ENCODE results near the gene IRF7.
A peak's percentile ranks its signal among the peaks of the same experiment; 100 is the strongest.
"Not testable (repeated sequence)": the region's sequence is repeated elsewhere in the genome, so short reads cannot be mapped to it uniquely, and the experiment has no call there.

IRF7 gene

DNA sequence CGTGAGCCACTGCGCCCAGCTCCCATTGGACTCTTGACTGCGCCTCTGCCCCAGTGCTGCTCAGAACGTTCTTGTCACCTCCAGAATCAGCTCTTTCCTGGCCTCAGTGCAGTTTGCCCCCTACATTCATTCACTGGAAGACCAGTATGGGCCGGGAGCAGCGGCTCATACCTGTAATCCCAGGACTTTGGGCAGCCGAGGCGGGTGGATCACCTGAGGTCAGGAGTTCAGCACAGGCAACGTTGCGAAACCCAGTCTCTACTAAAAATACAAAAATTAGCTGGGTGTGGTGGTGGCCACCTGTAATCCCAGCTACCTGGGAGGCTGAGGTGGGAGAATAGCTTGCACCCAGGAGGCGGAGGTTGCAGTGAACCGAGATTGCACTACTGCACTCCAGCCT lies 38.7 kb upstream of the IRF7 start:
- H3K27ac ChIP-seq (ENCODE audit: low read depth, low read length); H3K4me1 ChIP-seq (ENCODE audit: insufficient read depth, low read length); H3K9ac ChIP-seq (ENCODE audit: low read depth, low read length); H3K4me3 ChIP-seq (ENCODE audit: low read length); H3K9me3 ChIP-seq (ENCODE audit: insufficient read depth, low read depth, low read length); H3K27me3 ChIP-seq (ENCODE audit: insufficient read depth, low read length): not testable (repeated sequence)
- 91% methylated on average over 12 of the region's 12 CpGs for WGBS
- H3K36me3 ChIP-seq (ENCODE audit: insufficient read depth, low read length): peaks cover 37% of the 10 kb centered on the region

DNA sequence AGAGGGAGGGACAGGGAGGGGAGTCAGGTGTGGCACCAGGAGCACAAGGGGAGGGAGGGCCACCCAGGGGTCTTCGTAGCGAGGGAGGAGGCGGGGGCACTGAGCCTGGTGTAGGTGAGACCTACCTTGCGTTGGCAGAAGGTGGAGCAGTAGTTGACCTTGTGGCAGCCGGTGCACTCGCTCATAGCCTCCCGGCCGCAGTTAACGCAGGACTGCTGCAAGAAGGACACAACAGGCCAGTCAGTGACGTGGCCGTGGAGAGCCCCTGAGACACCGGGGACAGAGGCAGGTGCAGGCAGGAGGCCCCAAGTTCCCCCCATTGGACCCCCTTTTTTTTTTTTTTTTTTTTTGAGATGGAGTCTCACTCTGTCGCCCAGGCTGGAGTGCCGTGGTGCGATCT lies 38.1 kb upstream of the IRF7 start:
- Histone ChIP-seq H3K27me3 (ENCODE audit: insufficient read depth, low read length) (no peaks in the 10 kb centered on the region), H3K9me3 (ENCODE audit: insufficient read depth, low read depth, low read length) (no peaks in the 10 kb centered on the region), H3K4me1 (ENCODE audit: insufficient read depth, low read length) (no peaks in the 10 kb centered on the region), H3K9ac (ENCODE audit: low read depth, low read length) (no peak overlapping the region), H3K27ac (ENCODE audit: low read depth, low read length) (no peak overlapping the region), H3K36me3 (ENCODE audit: insufficient read depth, low read length) (peaks cover 31% of the 10 kb centered on the region), H3K4me3 (ENCODE audit: low read length) (no peak overlapping the region)
- 90% methylated on average over 15 of the region's 15 CpGs for WGBS

DNA sequence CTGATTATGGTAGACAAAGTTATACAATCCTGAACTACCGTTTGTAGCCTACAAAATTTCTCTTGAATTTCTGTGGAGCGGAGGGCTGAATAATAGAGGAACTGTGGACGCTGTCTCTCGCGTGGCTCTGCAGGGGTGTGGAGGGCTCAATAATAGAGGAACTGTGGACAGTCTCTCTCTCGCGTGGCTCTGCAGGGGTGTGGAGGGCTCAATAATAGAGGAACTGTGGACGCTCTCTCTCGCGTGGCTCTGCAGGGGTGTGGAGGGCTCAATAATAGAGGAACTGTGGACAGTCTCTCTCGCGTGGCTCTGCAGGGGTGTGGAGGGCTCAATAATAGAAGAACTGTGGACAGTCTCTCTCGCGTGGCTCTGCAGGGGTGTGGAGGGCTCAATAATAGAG lies 37.4 kb upstream of the IRF7 start:
- H3K36me3 ChIP-seq (ENCODE audit: insufficient read depth, low read length): peaks cover 28% of the 10 kb centered on the region
- not testable (repeated sequence) for H3K27ac ChIP-seq (ENCODE audit: low read depth, low read length); H3K9me3 ChIP-seq (ENCODE audit: insufficient read depth, low read depth, low read length); H3K4me1 ChIP-seq (ENCODE audit: insufficient read depth, low read length); H3K9ac ChIP-seq (ENCODE audit: low read depth, low read length); H3K27me3 ChIP-seq (ENCODE audit: insufficient read depth, low read length); H3K4me3 ChIP-seq (ENCODE audit: low read length)
- 97% methylated on average over 14 of the region's 14 CpGs for WGBS

DNA sequence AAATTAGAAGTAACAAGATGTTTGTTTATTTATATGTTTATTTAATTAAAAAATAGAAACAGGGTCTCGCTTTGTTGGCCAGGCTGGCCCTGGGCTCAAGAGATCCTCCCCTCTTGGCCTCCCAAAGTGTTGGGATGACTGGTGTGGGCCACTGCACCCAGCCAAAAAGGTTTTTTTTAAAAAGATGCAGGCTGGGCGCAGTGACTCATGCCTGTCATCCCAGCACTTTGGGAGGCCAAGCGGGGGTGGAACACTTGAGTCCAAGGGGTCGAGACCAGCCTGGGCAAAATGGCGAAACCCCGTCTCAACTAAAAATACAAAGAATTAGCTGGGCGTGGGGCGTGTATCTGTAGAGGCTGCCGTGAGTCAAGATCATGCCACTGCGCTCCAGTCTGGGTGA lies 34.7 kb upstream of the IRF7 start:
- no peaks in the 10 kb centered on the region for H3K4me1 ChIP-seq (ENCODE audit: insufficient read depth, low read length)
- H3K36me3 ChIP-seq (ENCODE audit: insufficient read depth, low read length): peaks cover 28% of the 10 kb centered on the region
- 95% methylated on average over 10 of the region's 10 CpGs for WGBS
- H3K9ac ChIP-seq (ENCODE audit: low read depth, low read length): no peak overlapping the region
- H3K9me3 ChIP-seq (ENCODE audit: insufficient read depth, low read depth, low read length): no peaks in the 10 kb centered on the region
- H3K27me3 ChIP-seq (ENCODE audit: insufficient read depth, low read length): no peaks in the 10 kb centered on the region
- H3K4me3 ChIP-seq (ENCODE audit: low read length): no peak overlapping the region
- H3K27ac ChIP-seq (ENCODE audit: low read depth, low read length): no peak overlapping the region

DNA sequence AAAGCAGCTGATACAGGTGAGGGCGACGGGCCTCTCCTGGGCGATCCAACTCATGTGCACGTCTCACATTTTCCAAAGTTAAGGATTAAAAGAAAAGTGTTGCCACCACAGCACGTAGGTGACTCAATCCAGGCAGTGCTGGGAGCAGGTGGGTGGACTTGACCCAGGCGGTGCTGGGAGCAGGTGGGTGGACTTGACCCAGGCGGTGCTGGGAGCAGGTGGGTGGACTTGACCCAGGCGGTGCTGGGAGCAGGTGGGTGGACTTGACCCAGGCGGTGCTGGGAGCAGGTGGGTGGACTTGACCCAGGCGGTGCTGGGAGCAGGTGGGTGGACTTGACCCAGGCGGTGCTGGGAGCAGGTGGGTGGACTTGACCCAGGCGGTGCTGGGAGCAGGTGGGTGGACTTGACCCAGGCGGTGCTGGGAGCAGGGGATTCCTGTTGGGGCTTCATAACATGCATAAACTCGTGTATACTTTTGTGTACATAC lies 32.0 kb upstream of the IRF7 start:
- H3K9me3 ChIP-seq (ENCODE audit: insufficient read depth, low read depth, low read length); H3K27me3 ChIP-seq (ENCODE audit: insufficient read depth, low read length); H3K4me1 ChIP-seq (ENCODE audit: insufficient read depth, low read length); H3K27ac ChIP-seq (ENCODE audit: low read depth, low read length); H3K4me3 ChIP-seq (ENCODE audit: low read length); H3K9ac ChIP-seq (ENCODE audit: low read depth, low read length): not testable (repeated sequence)
- peaks cover 31% of the 10 kb centered on the region for H3K36me3 ChIP-seq (ENCODE audit: insufficient read depth, low read length)
- WGBS: 97% methylated on average over 10 of the region's 14 CpGs

DNA sequence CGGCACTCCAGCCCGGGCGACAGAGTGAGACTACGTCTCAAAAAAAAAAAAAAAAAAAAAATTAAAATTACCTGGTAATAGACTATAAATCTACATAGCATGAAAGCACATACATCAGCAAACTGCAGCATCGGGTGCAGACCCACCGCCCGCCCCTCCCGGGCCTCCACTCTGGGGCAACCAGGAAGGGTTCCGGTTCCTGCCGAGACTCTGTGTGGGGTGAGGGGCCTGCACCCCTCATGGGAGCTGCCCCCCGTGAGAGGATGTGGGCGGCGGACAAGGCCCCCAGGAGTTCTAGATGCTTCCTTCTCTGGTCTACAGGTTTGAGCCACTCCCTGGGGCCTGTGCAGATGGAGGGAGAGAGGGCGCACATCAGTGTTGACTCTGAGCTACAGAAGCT lies 30.5 kb upstream of the IRF7 start:
- WGBS: 95% methylated on average over 13 of the region's 14 CpGs
- Histone ChIP-seq H3K4me3 (ENCODE audit: low read length) (no peak overlapping the region), H3K27me3 (ENCODE audit: insufficient read depth, low read length) (peaks cover under 1% of the 10 kb centered on the region; the same call in 1 of the 2 replicates), H3K9me3 (ENCODE audit: insufficient read depth, low read depth, low read length) (no peaks in the 10 kb centered on the region), H3K27ac (ENCODE audit: low read depth, low read length) (no peak overlapping the region), H3K9ac (ENCODE audit: low read depth, low read length) (no peak overlapping the region), H3K4me1 (ENCODE audit: insufficient read depth, low read length) (no peaks in the 10 kb centered on the region), H3K36me3 (ENCODE audit: insufficient read depth, low read length) (peaks cover 26% of the 10 kb centered on the region)

DNA sequence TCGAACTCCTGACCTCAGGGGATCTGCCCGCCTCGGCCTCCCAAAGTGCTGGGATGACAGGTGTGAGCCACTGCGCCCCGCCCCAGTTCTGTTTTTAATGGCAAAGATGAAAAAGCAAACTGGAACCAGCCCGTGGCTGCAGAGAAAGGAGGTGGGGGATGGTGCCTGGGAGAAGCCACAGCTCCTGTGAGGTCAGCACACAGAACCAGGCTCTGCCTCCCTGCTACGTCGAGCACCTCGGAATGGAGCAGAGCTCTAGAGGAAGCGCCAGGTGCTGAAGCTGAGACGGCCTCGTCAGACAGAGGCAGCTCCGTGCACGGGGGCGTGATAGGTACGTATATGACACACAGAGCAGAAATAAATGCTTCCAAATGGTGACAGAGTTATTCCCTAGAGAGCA lies 29.8 kb upstream of the IRF7 start:
- Histone ChIP-seq H3K27me3 (ENCODE audit: insufficient read depth, low read length) (peaks cover 7% of the 10 kb centered on the region), H3K9me3 (ENCODE audit: insufficient read depth, low read depth, low read length) (no peaks in the 10 kb centered on the region), H3K4me1 (ENCODE audit: insufficient read depth, low read length) (peaks cover 4% of the 10 kb centered on the region), H3K36me3 (ENCODE audit: insufficient read depth, low read length) (peaks cover 19% of the 10 kb centered on the region), H3K9ac (ENCODE audit: low read depth, low read length) (no peak overlapping the region), H3K27ac (ENCODE audit: low read depth, low read length) (no peak overlapping the region), H3K4me3 (ENCODE audit: low read length) (no peak overlapping the region)
- 92% methylated on average over 16 of the region's 16 CpGs for WGBS

DNA sequence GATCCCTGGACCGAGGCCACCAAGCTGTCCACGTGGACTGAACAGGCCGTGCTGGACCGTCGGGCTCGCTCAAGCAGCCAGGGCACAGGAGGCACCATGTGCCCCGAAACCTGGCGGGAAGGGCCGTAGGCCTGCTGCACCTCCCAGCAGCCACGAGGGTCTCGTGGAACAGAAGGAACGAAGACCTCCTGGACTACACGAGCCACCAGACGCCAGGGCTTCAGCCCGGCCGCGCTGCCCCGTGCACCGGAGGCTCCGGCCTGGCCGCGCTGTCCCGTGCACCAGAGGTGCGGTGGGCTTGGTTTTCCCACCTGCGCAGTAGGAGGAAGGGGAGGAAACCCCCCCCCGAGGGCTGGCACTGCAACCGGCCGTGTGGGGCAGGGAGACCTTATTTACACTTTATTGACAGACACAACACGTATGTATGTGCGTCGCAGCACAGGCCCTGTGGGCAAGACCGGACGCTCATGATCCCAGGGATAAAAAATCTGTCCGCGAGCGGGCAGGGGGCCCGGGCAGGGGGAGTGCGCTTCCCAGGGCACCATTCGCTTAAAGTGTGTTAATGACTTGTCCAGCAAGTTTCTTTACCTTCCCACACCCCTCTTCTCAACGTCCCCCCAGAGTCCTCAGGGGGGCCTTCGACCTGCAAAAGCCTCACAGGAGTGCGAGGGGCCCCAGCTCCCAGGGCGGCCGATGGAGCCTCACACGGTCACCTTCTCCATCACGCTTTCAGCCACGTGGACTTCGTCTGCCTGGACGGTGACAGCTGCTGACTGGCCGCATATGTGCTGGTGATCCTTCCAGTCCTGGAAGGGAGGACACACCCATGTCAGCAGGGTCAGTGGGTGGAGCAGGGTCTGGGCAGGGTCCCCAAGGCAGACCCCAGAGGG lies 28.3 kb upstream of the IRF7 start:
- Histone ChIP-seq H3K9me3 (ENCODE audit: insufficient read depth, low read depth, low read length) (no peaks in the 10 kb centered on the region), H3K4me1 (ENCODE audit: insufficient read depth, low read length) (peaks cover 8% of the 10 kb centered on the region), H3K9ac (ENCODE audit: low read depth, low read length) (no peak overlapping the region), H3K36me3 (ENCODE audit: insufficient read depth, low read length) (peaks cover 13% of the 10 kb centered on the region), H3K27ac (ENCODE audit: low read depth, low read length) (no peak overlapping the region), H3K4me3 (ENCODE audit: low read length) (no peak overlapping the region), H3K27me3 (ENCODE audit: insufficient read depth, low read length) (peaks cover 19% of the 10 kb centered on the region)
- WGBS: 94% methylated on average over 50 of the region's 50 CpGs

DNA sequence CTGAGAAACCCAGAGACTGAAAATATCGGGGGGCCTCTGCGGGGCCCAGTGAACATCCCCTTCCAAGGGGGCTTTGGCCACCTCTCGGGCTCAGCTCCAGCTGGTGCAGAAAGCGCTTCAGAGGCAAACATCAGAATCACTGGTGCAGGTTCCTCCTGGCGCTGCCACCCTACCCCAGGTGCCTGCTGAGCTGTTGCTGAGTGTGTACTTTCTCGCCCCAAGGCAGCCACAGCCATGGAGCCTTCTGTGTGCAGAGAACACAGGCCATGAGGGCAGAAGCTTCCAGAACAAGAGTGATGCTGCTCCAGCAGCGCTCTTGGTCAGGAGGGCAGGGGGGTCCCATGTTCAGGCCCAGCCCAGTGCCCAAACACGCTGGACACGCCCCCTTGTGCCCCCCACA lies 27.6 kb upstream of the IRF7 start:
- H3K9me3 ChIP-seq (ENCODE audit: insufficient read depth, low read depth, low read length): no peaks in the 10 kb centered on the region
- H3K4me1 ChIP-seq (ENCODE audit: insufficient read depth, low read length): peaks cover 15% of the 10 kb centered on the region
- 95% methylated on average over 9 of the region's 9 CpGs for WGBS
- H3K27ac ChIP-seq (ENCODE audit: low read depth, low read length): no peak overlapping the region
- H3K36me3 ChIP-seq (ENCODE audit: insufficient read depth, low read length): peaks cover 13% of the 10 kb centered on the region
- H3K27me3 ChIP-seq (ENCODE audit: insufficient read depth, low read length): peaks cover 27% of the 10 kb centered on the region
- no peak overlapping the region for H3K4me3 ChIP-seq (ENCODE audit: low read length)
- no peak overlapping the region for H3K9ac ChIP-seq (ENCODE audit: low read depth, low read length)

DNA sequence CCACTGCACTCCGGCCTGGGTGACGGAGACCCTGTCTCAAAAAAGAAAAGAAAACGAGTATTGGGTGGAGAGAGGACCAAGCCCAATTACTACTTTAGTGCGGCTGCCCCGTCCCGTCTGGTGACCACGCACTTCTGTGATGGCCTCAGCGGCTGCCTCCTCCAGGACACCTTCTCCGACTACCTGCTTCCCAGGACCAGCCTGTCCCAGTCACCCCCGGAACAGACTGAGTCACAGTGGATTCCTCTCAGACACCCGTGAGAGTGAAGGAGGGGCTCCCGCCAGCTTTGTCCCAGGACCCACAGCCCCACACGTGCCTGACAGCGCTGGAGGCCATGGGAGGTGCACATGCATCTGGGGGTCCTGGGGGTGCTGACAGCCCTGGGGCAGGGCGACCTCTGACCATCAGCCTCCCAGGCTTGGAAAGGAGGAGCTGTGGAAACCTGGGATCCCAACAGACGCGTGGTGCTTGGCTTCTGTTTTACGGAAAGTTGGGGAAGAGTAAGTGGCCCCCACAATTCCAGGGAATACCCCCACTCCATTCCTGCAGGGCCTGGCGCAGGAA lies 26.1 kb upstream of the IRF7 start:
- Histone ChIP-seq H3K36me3 (ENCODE audit: insufficient read depth, low read length) (peaks cover 13% of the 10 kb centered on the region), H3K4me3 (ENCODE audit: low read length) (no peak overlapping the region), H3K9me3 (ENCODE audit: insufficient read depth, low read depth, low read length) (no peaks in the 10 kb centered on the region), H3K27me3 (ENCODE audit: insufficient read depth, low read length) (peaks cover 41% of the 10 kb centered on the region), H3K9ac (ENCODE audit: low read depth, low read length) (no peak overlapping the region), H3K27ac (ENCODE audit: low read depth, low read length) (no peak overlapping the region), H3K4me1 (ENCODE audit: insufficient read depth, low read length) (peaks cover 22% of the 10 kb centered on the region)
- 91% methylated on average over 19 of the region's 19 CpGs for WGBS

DNA sequence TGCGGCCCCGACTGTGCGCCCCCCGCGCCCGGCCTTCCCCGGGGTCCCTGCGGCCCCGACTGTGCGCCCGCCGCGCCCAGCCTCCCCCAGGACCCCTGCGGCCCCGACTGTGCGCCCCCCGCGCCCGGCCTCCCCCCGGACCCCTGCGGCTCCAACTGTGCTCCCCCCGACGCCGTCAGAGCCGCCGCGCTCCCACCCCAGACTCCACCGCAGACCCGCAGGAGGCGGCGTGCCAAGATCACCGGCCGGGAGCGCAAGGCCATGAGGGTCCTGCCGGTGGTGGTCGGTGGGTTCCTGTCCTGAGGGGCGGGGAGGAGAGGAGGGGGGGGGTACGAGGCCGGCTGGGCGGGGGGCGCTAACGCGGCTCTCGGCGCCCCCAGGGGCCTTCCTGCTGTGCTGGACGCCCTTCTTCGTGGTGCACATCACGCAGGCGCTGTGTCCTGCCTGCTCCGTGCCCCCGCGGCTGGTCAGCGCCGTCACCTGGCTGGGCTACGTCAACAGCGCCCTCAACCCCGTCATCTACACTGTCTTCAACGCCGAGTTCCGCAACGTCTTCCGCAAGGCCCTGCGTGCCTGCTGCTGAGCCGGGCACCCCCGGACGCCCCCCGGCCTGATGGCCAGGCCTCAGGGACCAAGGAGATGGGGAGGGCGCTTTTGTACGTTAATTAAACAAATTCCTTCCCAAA lies 24.4 kb upstream of the IRF7 start:
- Histone ChIP-seq H3K36me3 (ENCODE audit: insufficient read depth, low read length) (peaks cover 13% of the 10 kb centered on the region), H3K27ac (ENCODE audit: low read depth, low read length) (no peak overlapping the region), H3K9ac (ENCODE audit: low read depth, low read length) (no peak overlapping the region)

More for the DNA sequence above, 24.4 kb upstream of the IRF7 start:
- 18% methylated on average over 48 of the region's 69 CpGs for WGBS
- peak overlapping the region; percentile 4 for H3K4me3 ChIP-seq (ENCODE audit: low read length)
- H3K27me3 ChIP-seq (ENCODE audit: insufficient read depth, low read length): peaks cover 56% of the 10 kb centered on the region
- H3K9me3 ChIP-seq (ENCODE audit: insufficient read depth, low read depth, low read length): no peaks in the 10 kb centered on the region
- H3K4me1 ChIP-seq (ENCODE audit: insufficient read depth, low read length): peaks cover 25% of the 10 kb centered on the region

Data from HUES64 (cell line).